ENCODE data around the gene MAGEF1. TPM values are rescaled to one million over a fixed set of nuclear protein-coding genes. Genes with fewer than 3 reads are reported as not detected.
A peak's percentile ranks its signal among the peaks of the same experiment; 100 is the strongest.

Gene MAGEF1
- total and polyA plus RNA-seq, 2 of the 13 experiments (the other 11 are each of a cell fraction or from before 2014, with no cell fraction given): 26.0 to 62.4 TPM

GRCh38 chr3:184711493-184712247 is at the start of gene MAGEF1 (continued):
- TF ChIP-seq CREBL2 (CRISPR knock-in tag; IDR thresholded peaks at IDR 0.05; ENCODE audit: borderline replicate concordance): no peak; the same call in 1 of the 2 replicates
- no peak for TF ChIP-seq CEBPZ (IDR thresholded peaks at IDR 0.05; ENCODE audit: low read length)
- no peak for TF ChIP-seq MNT (IDR thresholded peaks at IDR 0.05)
- TF ChIP-seq KDM1A (CRISPR knock-in tag; IDR thresholded peaks at IDR 0.05): no peak
- TF ChIP-seq ZMYM3 (CRISPR knock-in tag; IDR thresholded peaks at IDR 0.05): no peak
- TF ChIP-seq RBM22 (optimal IDR thresholded peaks at IDR 0.05; ENCODE audit: low read length): peak; percentile 32
- no peak; the same call in 1 of the 2 replicates for TF ChIP-seq CBFB (CRISPR knock-in tag; IDR thresholded peaks at IDR 0.05)
- no peak for TF ChIP-seq HMG20A (CRISPR knock-in tag; IDR thresholded peaks at IDR 0.05; ENCODE audit: borderline replicate concordance)
- TF ChIP-seq BRCA1 (CRISPR knock-in tag; IDR thresholded peaks at IDR 0.05): 0 out of 2 replicates have a peak, but pooled peaks have one; percentile 42
- TF ChIP-seq ZNF609 (CRISPR knock-in tag; IDR thresholded peaks at IDR 0.05; ENCODE audit: borderline replicate concordance): no peak; the same call in 1 of the 2 replicates
- TF ChIP-seq ZFP91 (CRISPR knock-in tag; IDR thresholded peaks at IDR 0.05; ENCODE audit: borderline replicate concordance): peak; percentile 96
- TF ChIP-seq ZNF256 (CRISPR knock-in tag; conservative IDR thresholded peaks at IDR 0.05): peak; percentile 55; the same call in 1 of the 2 replicates
- TF ChIP-seq ZNF503 (CRISPR knock-in tag; IDR thresholded peaks at IDR 0.05): peak; percentile 73
- TF ChIP-seq NAIF1 (CRISPR knock-in tag; IDR thresholded peaks at IDR 0.05; ENCODE audit: borderline replicate concordance): peak; percentile 97
